Thyroid gland (tissue), 4 donors: Measurements from ENCODE around the gene PLXNB2. TPM values are rescaled to one million over a fixed set of nuclear protein-coding genes. Genes with fewer than 3 reads are reported as not detected.

ENCODE experiments used
- DNase-seq, 2 donors: peaks; one replicate each; pipeline ENCODE4 v3.0.0-alpha.2; 2019
- H3K27ac ChIP-seq, 3 donors: fragments of 200-600 bp; sonication (generic); 1 replicate in 2 of 3; 2 replicates in 1 of 3; pipeline ENCODE4 v1.5.1; 2016 to 2019; ENCODE audit warnings: mild to moderate bottlenecking in 1 of 3, moderate library complexity in 1 of 3
- H3K27me3 ChIP-seq: fragments of 200-600 bp; sonication (generic); one replicate; pipeline ENCODE4 v1.5.1; 2019
- H3K36me3 ChIP-seq, 2 donors: fragments of 200-600 bp; sonication (generic); one replicate each; pipeline ENCODE4 v1.5.1; 2016 to 2019
- H3K4me1 ChIP-seq, 2 donors: fragments of 200-600 bp; sonication (generic); one replicate each; pipeline ENCODE4 v1.5.1; 2017 to 2019
- H3K4me3 ChIP-seq, 3 donors: fragments of 200-600 bp; sonication (generic); replicated peaks in 1 of 3; 1 replicate in 2 of 3; 2 replicates in 1 of 3; pipeline ENCODE4 v1.5.1; 2016; ENCODE audit warnings: mild to moderate bottlenecking in 1 of 3
- H3K9me3 ChIP-seq: fragments of 200-600 bp; sonication (generic); one replicate; pipeline ENCODE4 v1.5.1; 2017
- CTCF ChIP-seq, 6 experiments: fragments of 200-600 bp in 3 of 6; fragments of 450-650 bp in 3 of 6; sonication (generic) in 3 of 6; IDR thresholded peaks; one replicate each; pipeline ENCODE4 v1.5.1; 2016 to 2019; ENCODE audit warnings: antibody characterized with exemption in 6 of 6, mild to moderate bottlenecking in 2 of 6, inconsistent platforms in 1 of 6, moderate library complexity in 1 of 6
- POLR2A ChIP-seq, 2 donors: fragments of 450-650 bp; IDR thresholded peaks; one replicate each; pipeline ENCODE4 v1.6.1; 2017; ENCODE audit warnings: antibody characterized with exemption in 2 of 2, mild to moderate bottlenecking in 2 of 2, moderate library complexity in 1 of 2
- WGBS, 2 donors: methylation state at CpG; one replicate each; pipeline ENCODE4 v1.1.5; 2017; 5-methylcytosine and 5-hydroxymethylcytosine counted together
- intact Hi-C: fragments of 100-400 bp; cut with DNase I; formaldehyde crosslinking; loops from one replicate; pipeline ENCODE4 v1.15.1; 2023
- total RNA-seq, 4 donors: library from RNA; depleted of rRNA; stranded (reverse); fragments of >200 nt; gene quantifications; one replicate each; pipeline ENCODE4 v1.2.3, GENCODE V29; 2016

PLXNB2 gene
- total RNA-seq, 4 donors from 2014 or later, result 143 to 266 (median 215) TPM

- H3K4me3 ChIP-seq, result peak overlapping the region in 2 of 3 donors; percentile 2 to 84
- no peaks in the 10 kb centered on the region for H3K27me3 ChIP-seq
- no peak for DNase-seq
- no peaks in the 10 kb centered on the region for H3K9me3 ChIP-seq
- TF ChIP-seq CTCF (IDR thresholded peaks at IDR 0.05) (no peak), POLR2A (IDR thresholded peaks at IDR 0.05) (no peak)
- no peaks in the 10 kb centered on the region for H3K36me3 ChIP-seq
- H3K4me1 ChIP-seq, result peaks cover 9 to 23% of the 10 kb centered on the region in 2 donors
- intact Hi-C loops, result loop anchor here (5.0 to 10.0 kb wide), 3 partner anchors 76 to 353 kb away; partner anchors contain the start of genes DENND6B, MAPK8IP2 and PPP6R2
- H3K27ac ChIP-seq, result peak overlapping the region in 1 of 3 donors; percentile 54
- 13 to 37% methylated on average over 11 to 15 of the region's 36 CpGs for WGBS, 2 donors
These were observed 55.9 kb downstream of the PLXNB2 start for GRCh38 chr22:50251477-50252081.

DNA sequence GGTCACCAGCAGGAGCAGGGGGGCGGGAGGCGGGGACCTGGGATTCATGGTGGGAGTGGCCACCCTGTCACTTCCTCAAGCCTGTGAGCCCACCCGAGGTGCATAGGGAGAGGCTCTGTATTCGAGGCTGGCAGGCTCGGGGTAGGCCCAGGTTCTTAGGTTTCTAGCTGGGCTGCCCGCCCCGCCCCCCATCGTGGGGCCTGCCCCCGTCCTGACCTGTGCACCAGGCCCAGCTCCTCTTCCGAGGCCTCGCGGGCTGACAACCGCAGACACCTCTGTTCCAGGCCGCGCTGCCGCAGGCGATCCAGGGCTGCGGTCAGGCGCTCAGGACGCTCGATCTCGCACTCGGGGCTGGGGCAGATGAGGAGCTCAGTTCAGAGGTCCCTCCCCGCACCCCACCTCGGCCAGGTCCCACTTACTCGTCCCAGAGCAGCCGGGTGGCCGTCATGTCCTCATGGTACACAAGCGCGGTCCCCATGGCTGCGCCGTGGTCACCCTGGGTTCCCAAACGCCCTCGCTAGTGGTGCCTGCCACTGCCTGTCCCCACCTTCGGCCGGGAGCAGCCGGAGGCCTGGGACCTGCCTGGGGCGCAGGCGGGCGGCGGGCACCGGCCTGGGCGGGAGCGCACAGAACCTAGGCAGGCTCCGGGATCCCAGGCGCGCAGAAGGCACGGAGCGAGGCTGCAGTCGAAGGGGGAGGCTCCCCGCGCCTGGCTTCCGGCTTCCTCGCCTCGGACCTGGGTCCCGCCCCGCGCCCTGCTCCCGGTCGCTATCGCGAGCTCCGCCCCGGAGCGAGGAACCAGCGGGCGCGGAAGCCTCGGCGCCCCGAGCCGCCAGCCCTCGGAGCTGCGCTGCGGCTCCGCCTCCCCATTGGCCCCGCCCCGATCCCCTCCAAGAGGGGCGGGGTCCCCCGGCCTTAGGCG, 56.6 kb downstream of the PLXNB2 start, which contains the start of gene HDAC10:
Gene HDAC10 (minus strand): TSS at position 711 of the 922 bp plus-strand sequence. CDS start 233 bp downstream, at position 478.
- DNase-seq, result peak; percentile 84 to 86
- peaks cover 0 to 4% of the 10 kb centered on the region in 2 donors for H3K36me3 ChIP-seq
- no peaks in the 10 kb centered on the region for H3K9me3 ChIP-seq
- TF ChIP-seq POLR2A (IDR thresholded peaks at IDR 0.05) (peak in 1 of 2 donors; percentile 44), CTCF (IDR thresholded peaks at IDR 0.05) (no peak)
- peak within 1 kb of the TSS; percentile 21 to 54 (median 29) for H3K27ac ChIP-seq
- 0 to 7% methylated on average over 3 to 6 of the region's 81 CpGs for WGBS, 2 donors
- peak within 1 kb of the TSS; percentile 2 to 84 (median 69) for H3K4me3 ChIP-seq
- peaks cover 10 to 26% of the 10 kb centered on the region in 2 donors for H3K4me1 ChIP-seq
- intact Hi-C loops, result loop anchor here (5.0 to 10.0 kb wide), 3 partner anchors 76 to 354 kb away; partner anchors contain the start of genes DENND6B, MAPK8IP2 and PPP6R2
- no peaks in the 10 kb centered on the region for H3K27me3 ChIP-seq

GRCh38 chr22:50250249-50250554, 57.2 kb downstream of the PLXNB2 start:
- no peaks in the 10 kb centered on the region for H3K9me3 ChIP-seq
- H3K4me3 ChIP-seq, result peak overlapping the region in 1 of 3 donors; percentile 84
- peaks cover 0 to 4% of the 10 kb centered on the region in 2 donors for H3K36me3 ChIP-seq
- no peaks in the 10 kb centered on the region for H3K27me3 ChIP-seq
- DNase-seq, result no peak
- no peak overlapping the region for H3K27ac ChIP-seq
- H3K4me1 ChIP-seq, result peaks cover 16 to 31% of the 10 kb centered on the region in 2 donors
- no peak for TF ChIP-seq POLR2A (IDR thresholded peaks at IDR 0.05)
- TF ChIP-seq CTCF (IDR thresholded peaks at IDR 0.05), result no peak
- intact Hi-C loops, result loop anchor here (5.0 to 10.0 kb wide), 3 partner anchors 77 to 355 kb away; partner anchors contain the start of genes DENND6B, MAPK8IP2 and PPP6R2
- 81% methylated on average over 11 of the region's 11 CpGs; no CpG with 5 or more reads in 1 of the 2 donors for WGBS, 2 donors

DNA sequence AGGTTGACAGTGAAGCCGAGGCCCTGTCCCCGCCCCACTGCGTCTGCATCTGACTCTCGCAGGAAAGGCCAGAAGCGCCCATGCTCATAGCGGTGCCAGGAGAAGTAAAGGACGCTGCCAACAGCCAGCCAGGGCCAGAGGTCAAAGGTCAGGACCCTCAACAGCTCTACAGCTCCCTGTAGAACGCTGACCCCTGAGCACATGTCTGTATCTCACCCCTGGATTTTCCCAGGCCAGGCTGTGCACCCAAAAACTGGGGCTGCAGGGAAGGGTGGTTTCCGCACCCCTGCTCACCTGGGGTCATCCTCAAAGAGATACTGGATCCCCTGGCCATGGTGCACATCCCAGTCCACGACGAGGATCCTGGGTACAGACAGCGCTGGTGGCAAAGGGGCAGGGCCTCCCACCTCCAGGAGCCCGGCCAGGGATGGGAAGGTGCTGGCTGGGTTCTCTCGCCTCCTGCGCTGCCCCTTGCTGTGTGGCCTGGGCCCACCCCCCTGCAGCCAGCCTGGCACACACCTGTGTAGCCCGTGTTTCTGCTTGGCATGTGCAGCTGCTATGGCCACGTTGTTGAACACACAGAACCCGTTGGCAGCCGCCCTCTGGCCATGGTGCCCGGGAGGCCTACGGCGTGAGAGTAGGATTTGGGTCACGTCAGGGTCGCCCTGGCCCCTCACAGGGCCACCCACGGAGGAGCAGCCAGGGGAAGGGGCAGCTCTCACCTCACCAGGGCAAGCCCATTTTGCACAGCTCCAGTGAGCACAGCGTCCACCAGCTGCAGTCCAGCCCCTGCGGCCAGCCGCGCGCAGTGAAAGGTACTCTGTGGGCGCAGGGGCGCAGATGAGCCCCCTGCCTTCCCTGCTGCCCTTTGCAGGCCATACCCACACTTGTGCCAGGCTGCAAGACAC, 57.9 kb downstream of the PLXNB2 start:
- intact Hi-C loops, result loop anchor here (5.0 to 10.0 kb wide), 4 partner anchors 78 to 355 kb away; partner anchors contain the start of genes DENND6B, LMF2, MAPK8IP2 and NCAPH2
- Histone ChIP-seq H3K9me3 (no peaks in the 10 kb centered on the region), H3K4me1 (peaks cover 16 to 31% of the 10 kb centered on the region in 2 donors), H3K27me3 (no peaks in the 10 kb centered on the region), H3K36me3 (peaks cover 0 to 4% of the 10 kb centered on the region in 2 donors), H3K4me3 (no peak overlapping the region), H3K27ac (no peak overlapping the region)
- no peak for TF ChIP-seq POLR2A (IDR thresholded peaks at IDR 0.05)
- no peak for TF ChIP-seq CTCF (IDR thresholded peaks at IDR 0.05)
- DNase-seq, result no peak
- WGBS, 2 donors, result 84 to 90% methylated on average over 9 to 16 of the region's 32 CpGs
